Stimulated activated CD8-positive, alpha-beta memory T cell treated with anti-CD3 and anti-CD28 coated beads, Interleukin-15, amount 100 ng/mL, for 1 hour (primary cell): ENCODE results near the gene FANCE.

ENCODE experiments used
- DNase-seq: peaks from one replicate; pipeline ENCODE4 v3.0.0-alpha.2; 2020; ENCODE audit warnings: low read depth

Gene FANCE

GRCh38 chr6:35484921-35485392 is 32.8 kb downstream of the FANCE start:
- no peak for DNase-seq

- no peak for DNase-seq
Observed at GRCh38 chr6:35485402-35485877, 33.3 kb downstream of the FANCE start.

GRCh38 chr6:35486005-35486925 is 34.1 kb downstream of the FANCE start:
- no peak for DNase-seq

- no peak for DNase-seq
Observed at GRCh38 chr6:35487658-35488516, 35.7 kb downstream of the FANCE start.

GRCh38 chr6:35488517-35488862 is 36.4 kb downstream of the FANCE start:
- DNase-seq = no peak

GRCh38 chr6:35489066-35489465 is 36.9 kb downstream of the FANCE start:
- DNase-seq = no peak

- no peak for DNase-seq
Observed at GRCh38 chr6:35489995-35490791, 38.1 kb downstream of the FANCE start.

- no peak for DNase-seq
Observed at GRCh38 chr6:35490821-35491557, 38.9 kb downstream of the FANCE start.

- DNase-seq = no peak
Observed at GRCh38 chr6:35491558-35492257, 39.6 kb downstream of the FANCE start.

GRCh38 chr6:35492258-35492973 is 40.3 kb downstream of the FANCE start:
- no peak for DNase-seq

GRCh38 chr6:35492974-35493284 is 40.8 kb downstream of the FANCE start:
- no peak for DNase-seq

GRCh38 chr6:35493307-35493983 is 41.3 kb downstream of the FANCE start:
- no peak for DNase-seq

- DNase-seq = no peak
Observed at GRCh38 chr6:35494161-35494563, 42.0 kb downstream of the FANCE start.

GRCh38 chr6:35495258-35496035 is 43.3 kb downstream of the FANCE start:
- no peak for DNase-seq

- no peak for DNase-seq
Observed at GRCh38 chr6:35496036-35496840, 44.1 kb downstream of the FANCE start.

- DNase-seq = no peak
Observed at GRCh38 chr6:35496841-35497570, 44.9 kb downstream of the FANCE start, which contains the start of gene TEAD3. TSS of gene TEAD3 (minus strand) at chr6:35497079.
